ENCODE measurements around the gene ATXN7L1. TPM values are rescaled to one million over a fixed set of nuclear protein-coding genes. Genes with fewer than 3 reads are reported as not detected.

Gene ATXN7L1
- total RNA-seq, 2 experiments from 2014 or later = 11.2 to 16.9 TPM

Other genes starting within 250 kb of the ATXN7L1 start
- gene CDHR3, start 86.7 kb upstream of the ATXN7L1 start, total RNA-seq = under 1 TPM; 0.55 to 0.93 TPM
- 10 to 100 TPM; 23.7 to 28.8 TPM for gene SYPL1, start 235.7 kb upstream of the ATXN7L1 start, total RNA-seq

Data from activated CD4-positive, alpha-beta T cell treated with anti-CD3 and anti-CD28 coated beads for 36 hours (primary cell).